ENCODE data around the gene LPP.

- TF ChIP-seq CTCF (IDR thresholded peaks at IDR 0.05) (no peak), POLR2A (IDR thresholded peaks at IDR 0.05) (no peak), POLR2AphosphoS5 (IDR thresholded peaks at IDR 0.05) (no peak), EP300 (IDR thresholded peaks at IDR 0.05) (no peak)
These were observed 713.8 kb downstream of the LPP start for GRCh38 chr3:188867691-188868265.

Data from stomach (tissue), 4 donors.